SU-DHL-6 (cell line): ENCODE data around the gene QSOX2.

ENCODE experiments used
- H2AFZ ChIP-seq: fragments of 200-600 bp; sonication (generic); 2 replicates; pipeline ENCODE4 v1.6.1; 2014; ENCODE audit warnings: low read depth, mild to moderate bottlenecking, moderate library complexity, mixed read lengths, antibody characterized with exemption, low read length; ENCODE audit not compliant: severe bottlenecking
- H3F3A ChIP-seq: fragments of 200-600 bp; shearing (Covaris generic); 2 replicates; pipeline ENCODE4 v1.6.0; 2016; ENCODE audit warnings: antibody characterized with exemption, mild to moderate bottlenecking; ENCODE audit not compliant: insufficient read depth
- H3K27ac ChIP-seq: fragments of 200-600 bp; sonication (generic); 2 replicates; pipeline ENCODE4 v1.5.1; 2016; ENCODE audit warnings: low read depth, mild to moderate bottlenecking, low read length, moderate library complexity, mixed read lengths
- H3K27me3 ChIP-seq: fragments of 200-600 bp; sonication (generic), shearing (Covaris generic); 2 replicates; pipeline ENCODE4 v1.6.0; 2014; ENCODE audit warnings: mild to moderate bottlenecking, low read length
- H3K36me3 ChIP-seq: fragments of 200-600 bp; sonication (generic); 2 replicates; pipeline ENCODE4 v1.6.1; 2014; ENCODE audit warnings: mild to moderate bottlenecking, low read length, mixed read lengths
- H3K4me2 ChIP-seq: fragments of 300-600, 200-600 bp; shearing (Covaris generic), sonication (generic); 2 replicates; pipeline ENCODE4 v1.6.0; 2014; ENCODE audit warnings: low read length, low read depth, mild to moderate bottlenecking; ENCODE audit not compliant: poor library complexity, severe bottlenecking
- H3K4me3 ChIP-seq: fragments of 200-600 bp; sonication (generic); 2 replicates; pipeline ENCODE4 v1.5.1; 2014; ENCODE audit warnings: antibody characterized with exemption, low read length, mild to moderate bottlenecking, mixed read lengths; ENCODE audit not compliant: insufficient read depth, poor library complexity, severe bottlenecking
- H3K79me2 ChIP-seq: fragments of 200-600 bp; sonication (generic); 2 replicates; pipeline ENCODE4 v1.6.1; 2014; ENCODE audit warnings: mild to moderate bottlenecking, low read length, moderate library complexity; ENCODE audit not compliant: insufficient read depth
- H3K9ac ChIP-seq: fragments of 200-600 bp; sonication (generic); 2 replicates; pipeline ENCODE4 v1.7.0; 2014; ENCODE audit warnings: mild to moderate bottlenecking, low read length
- H3K9me2 ChIP-seq: fragments of 200-600 bp; sonication (generic); replicated peaks from 2 replicates; pipeline ENCODE4 v1.6.1; 2014; ENCODE audit warnings: low read length; ENCODE audit not compliant: insufficient read depth
- H3K9me3 ChIP-seq: fragments of 200-600 bp; sonication (generic); 2 replicates; pipeline ENCODE4 v1.6.1; 2014; ENCODE audit warnings: low read length, mixed read lengths; ENCODE audit not compliant: insufficient read depth
- H4K20me1 ChIP-seq: fragments of 200-600 bp; sonication (generic); 2 replicates; pipeline ENCODE4 v1.6.1; 2014; ENCODE audit warnings: low read depth, mild to moderate bottlenecking, antibody characterized with exemption, low read length, moderate library complexity, mixed read lengths
- CTCF ChIP-seq: fragments of 200-600 bp; sonication (generic); IDR thresholded peaks from one replicate; pipeline ENCODE4 v1.5.1; 2017; ENCODE audit warnings: antibody characterized with exemption, mild to moderate bottlenecking, low read length, moderate library complexity; ENCODE audit not compliant: insufficient read depth, poor library complexity, severe bottlenecking
- EZH2phosphoT487 ChIP-seq: fragments of 200-600 bp; sonication (generic), shearing (Covaris generic); conservative IDR thresholded peaks from 2 replicates; pipeline ENCODE4 v1.6.1; 2018; ENCODE audit warnings: mild to moderate bottlenecking, antibody characterized with exemption, low read length, moderate library complexity, mixed read lengths

Gene QSOX2

GRCh38 chr9:136235709-136236455 lies 9.7 kb downstream of the QSOX2 start:
- TF ChIP-seq CTCF (no peak), EZH2phosphoT487 (no peak)
- H3F3A ChIP-seq = peaks cover 6% of the 10 kb centered on the region
- H3K9me2 ChIP-seq = no peaks in the 10 kb centered on the region
- no peaks in the 10 kb centered on the region for H3K36me3 ChIP-seq
- H2AFZ ChIP-seq = no peak overlapping the region
- H3K27ac ChIP-seq = no peak overlapping the region
- H4K20me1 ChIP-seq = no peaks in the 10 kb centered on the region
- no peak overlapping the region for H3K4me3 ChIP-seq
- H3K79me2 ChIP-seq = peaks cover 88% of the 10 kb centered on the region
- no peaks in the 10 kb centered on the region for H3K27me3 ChIP-seq
- H3K4me2 ChIP-seq = no peak overlapping the region
- H3K9me3 ChIP-seq = no peaks in the 10 kb centered on the region
- no peak overlapping the region for H3K9ac ChIP-seq

GRCh38 chr9:136235171-136235570 lies 10.4 kb downstream of the QSOX2 start:
- H3K9me2 ChIP-seq = no peaks in the 10 kb centered on the region
- H4K20me1 ChIP-seq = no peaks in the 10 kb centered on the region
- no peak overlapping the region for H3K4me3 ChIP-seq
- H2AFZ ChIP-seq = no peak overlapping the region
- no peaks in the 10 kb centered on the region for H3K9me3 ChIP-seq
- H3K27ac ChIP-seq = no peak overlapping the region
- no peaks in the 10 kb centered on the region for H3K27me3 ChIP-seq
- H3K36me3 ChIP-seq = no peaks in the 10 kb centered on the region
- peaks cover 88% of the 10 kb centered on the region for H3K79me2 ChIP-seq
- peaks cover 1% of the 10 kb centered on the region; the same call in 1 of the 2 replicates for H3F3A ChIP-seq
- no peak overlapping the region for H3K4me2 ChIP-seq
- no peak overlapping the region for H3K9ac ChIP-seq
- TF ChIP-seq CTCF = no peak

GRCh38 chr9:136234597-136234996 lies 11.0 kb downstream of the QSOX2 start:
- Histone ChIP-seq H3K4me2 (no peak overlapping the region), H3K27me3 (no peaks in the 10 kb centered on the region), H2AFZ (no peak overlapping the region), H3K9ac (no peak overlapping the region), H3K27ac (no peak overlapping the region), H3K36me3 (no peaks in the 10 kb centered on the region), H3K9me3 (no peaks in the 10 kb centered on the region), H4K20me1 (no peaks in the 10 kb centered on the region), H3K79me2 (peaks cover 84% of the 10 kb centered on the region), H3K4me3 (no peak overlapping the region), H3K9me2 (no peaks in the 10 kb centered on the region), H3F3A (no peaks in the 10 kb centered on the region)
- TF ChIP-seq EZH2phosphoT487 (no peak), CTCF (no peak)
